SU-DHL-6 (cell line): ENCODE results near the gene HLA-DRA.
A peak's percentile ranks its signal among the peaks of the same experiment; 100 is the strongest.

Source experiments
- H2AFZ ChIP-seq: fragments of 200-600 bp; sonication (generic); 2 replicates; pipeline ENCODE4 v1.6.1; 2014; ENCODE audit warnings: low read depth, mild to moderate bottlenecking, moderate library complexity, mixed read lengths, antibody characterized with exemption, low read length; ENCODE audit not compliant: severe bottlenecking
- H3F3A ChIP-seq: fragments of 200-600 bp; shearing (Covaris generic); 2 replicates; pipeline ENCODE4 v1.6.0; 2016; ENCODE audit warnings: antibody characterized with exemption, mild to moderate bottlenecking; ENCODE audit not compliant: insufficient read depth
- H3K27ac ChIP-seq: fragments of 200-600 bp; sonication (generic); 2 replicates; pipeline ENCODE4 v1.5.1; 2016; ENCODE audit warnings: low read depth, mild to moderate bottlenecking, low read length, moderate library complexity, mixed read lengths
- H3K27me3 ChIP-seq: fragments of 200-600 bp; sonication (generic), shearing (Covaris generic); 2 replicates; pipeline ENCODE4 v1.6.0; 2014; ENCODE audit warnings: mild to moderate bottlenecking, low read length
- H3K36me3 ChIP-seq: fragments of 200-600 bp; sonication (generic); 2 replicates; pipeline ENCODE4 v1.6.1; 2014; ENCODE audit warnings: mild to moderate bottlenecking, low read length, mixed read lengths
- H3K4me2 ChIP-seq: fragments of 300-600, 200-600 bp; shearing (Covaris generic), sonication (generic); 2 replicates; pipeline ENCODE4 v1.6.0; 2014; ENCODE audit warnings: low read length, low read depth, mild to moderate bottlenecking; ENCODE audit not compliant: poor library complexity, severe bottlenecking
- H3K4me3 ChIP-seq: fragments of 200-600 bp; sonication (generic); 2 replicates; pipeline ENCODE4 v1.5.1; 2014; ENCODE audit warnings: antibody characterized with exemption, low read length, mild to moderate bottlenecking, mixed read lengths; ENCODE audit not compliant: insufficient read depth, poor library complexity, severe bottlenecking
- H3K79me2 ChIP-seq: fragments of 200-600 bp; sonication (generic); 2 replicates; pipeline ENCODE4 v1.6.1; 2014; ENCODE audit warnings: mild to moderate bottlenecking, low read length, moderate library complexity; ENCODE audit not compliant: insufficient read depth
- H3K9ac ChIP-seq: fragments of 200-600 bp; sonication (generic); 2 replicates; pipeline ENCODE4 v1.7.0; 2014; ENCODE audit warnings: mild to moderate bottlenecking, low read length
- H3K9me2 ChIP-seq: fragments of 200-600 bp; sonication (generic); replicated peaks from 2 replicates; pipeline ENCODE4 v1.6.1; 2014; ENCODE audit warnings: low read length; ENCODE audit not compliant: insufficient read depth
- H3K9me3 ChIP-seq: fragments of 200-600 bp; sonication (generic); 2 replicates; pipeline ENCODE4 v1.6.1; 2014; ENCODE audit warnings: low read length, mixed read lengths; ENCODE audit not compliant: insufficient read depth
- H4K20me1 ChIP-seq: fragments of 200-600 bp; sonication (generic); 2 replicates; pipeline ENCODE4 v1.6.1; 2014; ENCODE audit warnings: low read depth, mild to moderate bottlenecking, antibody characterized with exemption, low read length, moderate library complexity, mixed read lengths
- CTCF ChIP-seq: fragments of 200-600 bp; sonication (generic); IDR thresholded peaks from one replicate; pipeline ENCODE4 v1.5.1; 2017; ENCODE audit warnings: antibody characterized with exemption, mild to moderate bottlenecking, low read length, moderate library complexity; ENCODE audit not compliant: insufficient read depth, poor library complexity, severe bottlenecking
- EZH2phosphoT487 ChIP-seq: fragments of 200-600 bp; sonication (generic), shearing (Covaris generic); conservative IDR thresholded peaks from 2 replicates; pipeline ENCODE4 v1.6.1; 2018; ENCODE audit warnings: mild to moderate bottlenecking, antibody characterized with exemption, low read length, moderate library complexity, mixed read lengths

The HLA-DRA gene

GRCh38 chr6:32439602-32440214, at the start of gene HLA-DRA:
HLA-DRA (plus strand) TSS chr6:32439887; CDS start chr6:32439951, 64 bp downstream.
- Histone ChIP-seq H3K27me3 (no peaks in the 10 kb centered on the region), H3K79me2 (peaks cover 22% of the 10 kb centered on the region), H3K9ac (peak within 1 kb of the TSS; percentile 71), H3K9me3 (no peaks in the 10 kb centered on the region), H3K4me3 (peak within 1 kb of the TSS; percentile 94), H2AFZ (peak within 1 kb of the TSS; percentile 72), H3K36me3 (peaks cover 41% of the 10 kb centered on the region), H3K4me2 (peak within 1 kb of the TSS; percentile 62), H3K9me2 (no peaks in the 10 kb centered on the region), H4K20me1 (peaks cover 4% of the 10 kb centered on the region; the same call in 1 of the 2 replicates), H3F3A (peaks cover 21% of the 10 kb centered on the region), H3K27ac (peak within 1 kb of the TSS; percentile 67)
- TF ChIP-seq CTCF (no peak), EZH2phosphoT487 (no peak)

GRCh38 chr6:32391505-32391904, 48.2 kb upstream of the HLA-DRA start:
- Histone ChIP-seq H3K27ac (no peak overlapping the region), H3K9me2 (no peaks in the 10 kb centered on the region), H3K4me3 (no peak overlapping the region), H3K4me2 (no peak overlapping the region), H3F3A (no peaks in the 10 kb centered on the region), H3K9me3 (no peaks in the 10 kb centered on the region), H3K9ac (no peak overlapping the region), H4K20me1 (no peaks in the 10 kb centered on the region), H2AFZ (no peak overlapping the region), H3K27me3 (no peaks in the 10 kb centered on the region), H3K36me3 (no peaks in the 10 kb centered on the region), H3K79me2 (no peaks in the 10 kb centered on the region)
- TF ChIP-seq EZH2phosphoT487 (no peak), CTCF (no peak)

GRCh38 chr6:32393665-32394420, 45.8 kb upstream of the HLA-DRA start:
- H3K4me2 ChIP-seq: no peak overlapping the region
- no peaks in the 10 kb centered on the region for H3K9me3 ChIP-seq
- H3K36me3 ChIP-seq: no peaks in the 10 kb centered on the region
- no peaks in the 10 kb centered on the region for H4K20me1 ChIP-seq
- no peaks in the 10 kb centered on the region for H3K9me2 ChIP-seq
- no peak overlapping the region for H3K4me3 ChIP-seq
- no peak overlapping the region for H3K9ac ChIP-seq
- H3K79me2 ChIP-seq: no peaks in the 10 kb centered on the region
- no peaks in the 10 kb centered on the region for H3K27me3 ChIP-seq
- H3K27ac ChIP-seq: no peak overlapping the region
- TF ChIP-seq EZH2phosphoT487 (no peak), CTCF (no peak)
- no peak overlapping the region for H2AFZ ChIP-seq
- H3F3A ChIP-seq: no peaks in the 10 kb centered on the region
